Smooth muscle cell of the coronary artery (primary cell): Measurements from ENCODE around the gene STXBP6. TPM values are rescaled to one million over a fixed set of nuclear protein-coding genes. Genes with fewer than 3 reads are reported as not detected.

Source experiments
- total RNA-seq: library from RNA; depleted of rRNA; stranded (reverse); fragments of >200 nt; gene quantifications from 2 replicates; pipeline ENCODE4 v1.2.3, GENCODE V29; 2014; ENCODE audit warnings: low replicate concordance

The STXBP6 gene
- 0.68 and 13.2 TPM in 2 replicates for total RNA-seq

DNA sequence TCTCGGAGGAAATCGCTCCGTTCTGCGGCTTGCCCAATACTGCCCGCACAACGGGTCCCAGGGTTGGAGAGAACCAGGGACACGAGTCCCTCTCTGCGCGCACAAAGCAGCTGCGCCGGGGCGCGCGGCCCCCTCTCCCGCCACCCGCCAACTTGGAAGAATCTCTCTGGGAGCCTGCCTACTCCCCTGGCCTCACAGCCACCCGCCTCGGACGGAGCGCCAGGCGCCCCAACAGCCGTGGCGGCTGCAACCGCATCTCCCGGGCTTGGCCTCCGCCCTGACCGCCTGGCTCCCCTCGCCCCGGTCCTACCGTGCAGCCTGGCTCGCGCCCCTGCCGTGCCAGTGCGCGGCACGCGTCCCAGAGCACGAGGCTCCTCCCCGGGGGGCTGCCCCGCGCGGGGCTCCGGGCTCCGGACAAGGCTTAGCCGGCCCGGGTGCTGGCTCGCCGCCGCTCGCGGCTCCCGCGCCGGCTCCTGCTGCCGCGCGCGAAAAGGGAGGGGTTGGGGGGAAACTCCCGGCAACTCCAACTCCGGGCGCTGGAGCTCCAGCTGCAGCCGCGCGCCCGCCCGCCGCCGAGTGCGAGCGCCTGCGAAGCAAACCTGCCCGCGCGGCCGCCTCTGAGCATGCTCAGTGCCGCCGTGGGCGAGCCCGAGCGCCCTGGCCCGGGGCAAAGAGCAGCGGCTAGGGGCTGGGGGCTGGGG lies at the start of gene STXBP6:
STXBP6 (minus strand) TSS at position 580 of the 701 bp plus-strand sequence. CDS start 75,329 bp downstream, outside the sequence.

